ENCODE measurements around the gene RNF225.
"Not testable (repeated sequence)": the region's sequence is repeated elsewhere in the genome, so short reads cannot be mapped to it uniquely, and the experiment has no call there.

RNF225 gene

DNA sequence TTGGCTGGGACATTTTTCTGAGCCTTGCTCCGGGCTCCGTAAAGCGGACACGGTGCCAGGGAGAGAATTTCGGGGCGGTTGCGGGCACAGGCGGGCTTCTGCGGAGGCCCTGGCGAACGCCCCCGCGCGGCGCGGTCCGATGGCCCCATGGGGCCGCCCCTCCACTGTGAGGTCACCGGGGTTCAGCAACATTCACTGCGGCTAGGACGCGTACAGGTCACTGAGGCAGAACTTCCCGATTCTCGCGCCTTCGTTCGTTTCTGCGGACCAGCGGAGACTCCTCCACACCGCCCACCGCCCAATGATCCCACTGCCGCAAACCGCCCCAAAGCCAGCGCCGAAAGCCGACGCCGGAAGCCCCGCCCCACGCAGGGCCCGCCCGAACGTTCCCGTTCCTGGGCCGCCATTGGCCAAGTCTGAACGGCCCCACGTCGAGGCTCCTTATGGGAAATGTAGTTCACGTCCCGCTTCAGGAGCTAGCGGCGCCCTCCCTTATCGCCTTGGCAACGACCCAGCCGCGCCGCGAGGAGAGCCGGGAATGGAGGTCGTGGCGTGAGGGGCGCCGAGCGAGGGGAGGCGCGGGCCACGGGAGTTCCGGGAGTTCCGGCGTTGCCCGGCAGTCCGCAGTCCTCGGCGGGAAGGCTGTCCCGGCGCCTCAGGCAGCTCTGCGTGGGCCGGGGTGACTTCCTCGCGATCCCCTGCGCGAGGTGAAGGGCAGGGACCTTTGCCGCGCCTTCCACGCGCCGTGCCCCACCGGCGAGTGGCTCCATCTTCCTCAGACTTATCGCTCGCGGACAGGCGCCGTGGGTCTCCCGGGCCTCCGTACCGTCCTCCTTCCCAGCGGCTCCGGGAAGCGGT, 12.9 kb downstream of the RNF225 start, which contains the start of gene ZNF584:
ZNF584 (plus strand) TSS at position 498 of the 858 bp plus-strand sequence. CDS start 499 bp downstream, outside the sequence.
- DNase-seq (ENCODE audit: low read depth in 2 of 2): peak; percentile 91

DNA sequence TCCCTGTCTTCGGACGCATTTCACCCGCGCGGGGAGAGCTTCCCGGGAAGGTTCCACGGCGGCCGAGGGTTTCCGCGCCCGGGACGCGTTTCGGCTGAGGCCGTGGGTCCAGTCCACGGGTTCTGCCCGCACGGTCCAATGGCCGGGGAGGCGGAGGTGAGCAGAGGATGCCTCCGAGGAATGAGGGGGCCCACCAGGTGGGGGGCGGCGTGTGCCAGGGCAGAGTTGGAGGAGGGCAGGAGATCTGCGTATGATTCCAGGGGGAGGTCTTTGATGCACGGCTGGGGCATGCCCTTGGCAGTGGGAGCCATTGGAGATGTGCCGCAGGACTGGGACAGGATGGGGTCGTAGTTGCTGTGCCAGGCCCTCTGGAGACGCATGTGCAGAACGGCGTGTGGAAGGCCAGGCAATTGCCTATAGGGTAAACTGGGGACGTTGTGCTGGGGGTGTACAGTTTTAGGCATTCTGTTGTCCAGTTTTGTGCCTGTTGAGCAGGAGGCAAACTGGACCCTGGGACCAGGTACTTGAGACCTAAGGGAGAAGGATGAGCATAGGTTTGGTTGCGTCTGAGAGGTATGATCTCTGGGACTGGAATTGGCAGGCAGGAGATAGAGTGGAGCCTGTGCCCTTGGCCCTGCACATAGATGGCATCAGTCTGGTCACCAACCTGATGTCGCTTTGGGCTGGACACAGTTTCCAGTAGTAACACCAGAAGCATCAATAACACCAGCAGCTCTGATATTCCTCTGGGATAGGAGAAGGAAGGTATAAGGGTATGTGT, 13.7 kb downstream of the RNF225 start:
- no peak for DNase-seq (ENCODE audit: low read depth in 2 of 2)

DNA sequence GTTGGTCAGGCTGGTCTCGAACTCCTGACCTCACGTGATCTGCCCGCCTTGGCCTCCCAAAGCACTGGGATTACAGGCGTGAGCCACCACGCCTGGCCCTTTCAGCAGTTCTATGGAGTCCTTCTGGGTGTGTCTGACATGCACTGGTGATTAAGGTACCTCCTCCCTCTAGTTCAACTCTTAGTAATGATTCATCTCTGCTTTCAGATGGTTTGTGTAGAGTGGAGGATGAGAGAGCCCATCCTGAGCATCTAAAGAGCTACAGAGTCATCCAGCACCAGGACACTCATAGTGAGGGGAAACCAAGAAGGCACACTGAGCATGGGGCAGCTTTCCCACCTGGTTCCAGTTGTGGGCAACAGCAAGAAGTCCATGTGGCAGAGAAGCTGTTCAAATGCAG, 21.1 kb downstream of the RNF225 start:
- DNase-seq (ENCODE audit: low read depth in 2 of 2): no peak

DNA sequence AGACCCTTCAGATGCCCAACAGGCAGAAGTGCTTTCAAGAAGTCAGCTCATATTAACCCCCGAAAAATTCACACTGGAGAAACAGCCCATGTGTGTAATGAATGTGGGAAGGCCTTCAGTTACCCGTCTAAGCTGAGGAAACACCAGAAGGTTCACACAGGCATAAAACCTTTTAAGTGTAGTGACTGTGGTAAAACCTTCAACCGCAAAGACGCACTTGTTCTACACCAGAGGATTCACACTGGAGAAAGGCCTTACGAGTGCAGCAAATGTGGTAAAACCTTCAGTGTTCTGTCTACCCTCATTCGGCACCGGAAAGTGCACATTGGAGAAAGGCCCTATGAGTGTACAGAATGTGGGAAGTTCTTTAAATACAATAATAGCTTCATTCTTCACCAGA, 21.6 kb downstream of the RNF225 start:
- no peak for DNase-seq (ENCODE audit: low read depth in 2 of 2)

DNA sequence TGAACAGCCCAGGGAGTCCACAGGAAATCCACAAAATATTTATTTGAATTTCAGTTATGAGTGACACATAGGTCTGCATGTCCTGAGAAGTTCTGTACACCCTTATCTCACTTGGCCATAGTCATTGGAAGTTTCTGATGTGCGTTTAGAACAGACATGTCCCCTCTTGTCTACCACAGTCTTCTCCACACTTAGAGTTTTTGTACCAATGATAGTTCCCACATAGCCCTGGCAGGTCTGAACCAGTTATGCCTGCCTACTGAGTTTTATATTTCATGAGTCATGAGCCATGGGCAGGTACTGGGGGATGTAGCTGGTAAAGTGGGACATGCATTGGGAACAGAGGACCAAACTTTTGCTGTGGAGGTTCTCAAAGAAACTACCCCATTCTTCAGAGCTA, 33.2 kb downstream of the RNF225 start:
- no peak for DNase-seq (ENCODE audit: low read depth in 2 of 2)

DNA sequence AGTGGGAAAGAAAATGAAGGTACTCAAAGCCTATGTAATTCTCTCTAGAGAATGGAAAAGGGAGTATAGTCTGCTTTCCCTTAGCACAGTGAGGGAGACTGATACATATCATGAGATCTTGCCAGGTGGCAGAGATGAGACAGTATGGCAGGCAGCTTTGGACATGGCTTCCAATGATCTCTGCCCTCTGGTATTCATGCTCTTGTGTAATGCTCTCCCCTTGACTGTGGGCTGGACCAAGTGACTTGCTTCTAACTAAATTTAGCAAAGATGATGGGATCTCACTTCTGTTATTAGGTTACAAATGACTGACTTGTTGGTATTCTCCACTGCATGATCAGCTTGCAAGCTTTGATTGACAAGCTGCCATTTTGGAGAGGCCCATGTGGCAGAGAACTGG, 34.3 kb downstream of the RNF225 start:
- DNase-seq (ENCODE audit: low read depth in 2 of 2): no peak

DNA sequence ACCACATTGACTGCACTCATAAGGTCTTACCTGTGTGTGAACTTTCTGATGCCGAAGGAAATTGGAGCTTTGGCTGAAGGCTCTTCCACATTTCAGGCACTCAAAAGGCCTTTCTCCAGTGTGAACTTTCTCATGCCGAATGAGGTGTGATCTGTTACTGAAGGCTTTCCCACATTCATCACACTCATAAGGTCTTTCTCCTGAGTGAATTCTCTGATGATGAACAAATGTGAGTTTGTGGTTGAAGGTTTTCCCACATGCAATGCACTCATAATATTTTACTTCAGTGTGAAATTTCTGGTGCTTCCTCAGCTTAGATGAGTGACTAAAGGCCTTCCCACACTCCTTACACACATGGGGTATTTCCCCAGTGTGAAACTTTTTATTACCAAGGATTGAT, 38.8 kb downstream of the RNF225 start:
- DNase-seq (ENCODE audit: low read depth in 2 of 2): no peak

DNA sequence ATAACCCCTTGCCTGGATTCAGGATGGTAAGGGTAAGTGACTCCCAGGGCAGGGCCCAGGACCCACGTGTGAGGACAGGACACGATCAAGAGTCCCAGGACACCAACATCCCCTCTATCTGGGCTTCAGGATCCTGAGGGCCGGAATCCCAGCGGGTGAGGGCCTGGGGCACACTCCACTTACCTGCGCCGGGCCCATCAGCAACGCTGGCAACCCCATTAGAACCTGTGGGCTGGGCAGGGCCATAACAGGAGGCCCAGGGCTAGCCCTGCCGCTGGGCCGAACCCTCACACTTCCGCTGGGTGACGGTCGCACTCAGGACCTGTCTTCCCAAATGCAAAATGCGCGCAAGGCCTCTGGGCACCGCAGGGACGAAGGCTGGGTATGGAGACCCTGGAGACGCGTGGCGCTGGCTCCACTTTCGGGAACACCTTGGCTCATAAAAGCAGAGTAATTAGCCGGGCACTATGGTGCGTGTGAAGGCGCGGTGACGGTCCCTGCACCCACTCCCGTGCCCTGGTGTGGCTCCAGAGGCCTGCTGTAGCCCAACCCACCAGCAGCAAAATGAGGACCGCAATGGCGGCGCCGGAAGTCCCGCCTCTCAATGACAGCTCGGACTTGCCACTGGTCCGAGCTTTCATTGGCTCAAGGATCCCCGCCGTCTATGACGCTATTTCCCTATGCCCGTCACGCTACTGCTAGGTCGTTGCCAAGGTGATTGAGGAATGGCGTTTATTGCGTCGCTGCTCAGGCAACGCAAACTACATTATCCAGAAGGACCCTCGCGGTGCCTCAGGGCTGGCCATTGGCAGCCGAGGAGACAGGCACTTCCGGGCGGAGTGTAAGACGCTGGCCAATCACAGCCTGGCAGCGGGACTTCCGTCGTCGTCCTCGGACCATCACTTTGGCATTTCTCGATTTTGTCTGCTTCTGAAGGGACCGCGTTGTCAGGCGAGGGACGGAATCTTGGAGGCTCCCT, 44.4 kb downstream of the RNF225 start, which contains the start of gene ZNF132:
ZNF132 (minus strand) TSS at position 578 of the 979 bp plus-strand sequence; CDS start at position 246, 332 bp downstream.
- peak; percentile 79 to 86 for DNase-seq (ENCODE audit: low read depth in 2 of 2)

DNA sequence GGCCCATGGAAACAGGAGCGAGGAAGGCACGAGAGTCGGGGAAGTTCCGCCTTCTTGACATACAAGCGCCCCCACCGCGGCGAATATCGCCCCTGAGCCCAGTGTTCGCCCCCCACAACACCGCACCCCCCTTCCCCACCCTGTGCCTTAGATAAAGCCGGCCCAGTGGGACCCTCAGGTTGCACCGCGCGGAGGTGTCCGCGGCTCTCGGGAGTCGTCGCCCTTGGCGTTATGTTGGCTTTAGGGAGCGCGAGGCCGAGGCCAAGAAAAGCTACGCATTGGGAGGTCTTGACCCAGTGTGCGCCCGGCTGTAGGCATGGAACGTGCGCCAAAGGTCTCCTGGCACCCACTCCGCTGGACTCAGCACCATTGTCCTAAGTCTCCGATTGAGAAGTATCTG, 45.1 kb downstream of the RNF225 start:
- no peak for DNase-seq (ENCODE audit: low read depth in 2 of 2)

DNA sequence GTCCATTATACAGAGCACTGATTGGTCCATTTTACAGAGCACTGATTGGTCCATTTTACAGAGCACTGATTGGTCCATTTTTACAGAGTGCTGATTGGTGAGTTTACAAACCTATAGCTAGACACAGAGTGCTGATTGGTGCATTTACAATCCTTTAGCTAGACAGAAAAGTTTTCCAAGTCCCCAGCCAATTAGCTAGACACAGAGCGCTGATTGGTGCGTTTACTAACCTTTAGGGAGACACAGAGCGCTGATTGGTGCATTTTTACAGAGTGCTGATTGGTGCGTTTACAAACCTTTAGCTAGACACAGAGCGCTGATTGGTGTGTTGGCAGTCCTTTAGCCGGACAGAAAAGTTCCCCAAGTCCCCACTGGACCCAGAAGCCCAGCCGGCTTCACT, 47.5 kb downstream of the RNF225 start:
- DNase-seq (ENCODE audit: low read depth in 2 of 2): not testable (repeated sequence)
